MCF 10A (cell line): ENCODE data around the gene CLK1. TPM values are rescaled to one million over a fixed set of nuclear protein-coding genes. Genes with fewer than 3 reads are reported as not detected.
A peak's percentile ranks its signal among the peaks of the same experiment; 100 is the strongest.
"Not testable (repeated sequence)": the region's sequence is repeated elsewhere in the genome, so short reads cannot be mapped to it uniquely, and the experiment has no call there.

Source experiments
- BruUV-seq: library from RNA; stranded (reverse); fragments of 400-500 nt; replicated peaks from 2 replicates; lab custom pipeline; 2021; lab: Mats Ljungman, UMichigan
- CTCF ChIA-PET: fragments of 300-600 bp; sonication (Branson Sonifier 250); formaldehyde crosslinking; extraction: SDS; loops from one replicate; lab custom pipeline; 2021; ENCODE audit warnings: antibody characterized with exemption, inconsistent platforms; lab: Yijun Ruan, JAX
- POLR2A ChIA-PET: fragments of 300-600, 350-650 bp; sonication (Branson Sonifier 250); formaldehyde crosslinking; extraction: SDS; loops from one replicate; lab custom pipeline; 2020; ENCODE audit warnings: antibody characterized with exemption, inconsistent platforms; lab: Yijun Ruan, JAX
- DNase-seq: peaks from one replicate; pipeline ENCODE4 v3.0.0-alpha.2; 2018; ENCODE audit not compliant: unreplicated experiment
- H3K27ac Mint-ChIP-seq: one replicate; pipeline ENCODE4 v1.8.0; 2022; ENCODE audit warnings: mild to moderate bottlenecking, low read depth, mixed read lengths; ENCODE audit not compliant: unreplicated experiment
- H3K27me3 Mint-ChIP-seq: one replicate; pipeline ENCODE4 v1.8.0; 2022; ENCODE audit warnings: mixed read lengths; ENCODE audit not compliant: insufficient read depth, unreplicated experiment
- H3K36me3 Mint-ChIP-seq: one replicate; pipeline ENCODE4 v1.8.0; 2022; ENCODE audit warnings: mild to moderate bottlenecking, moderate library complexity, mixed read lengths; ENCODE audit not compliant: insufficient read depth, unreplicated experiment
- H3K4me1 Mint-ChIP-seq: one replicate; pipeline ENCODE4 v1.8.0; 2022; ENCODE audit warnings: mixed read lengths; ENCODE audit not compliant: insufficient read depth, unreplicated experiment
- H3K4me3 Mint-ChIP-seq: one replicate; pipeline ENCODE4 v1.8.0; 2022; ENCODE audit warnings: mild to moderate bottlenecking, moderate library complexity, mixed read lengths; ENCODE audit not compliant: unreplicated experiment
- H3K9me3 Mint-ChIP-seq: one replicate; pipeline ENCODE4 v1.8.0; 2022; ENCODE audit warnings: mixed read lengths; ENCODE audit not compliant: unreplicated experiment
- intact Hi-C: fragments of 100-400 bp; cut with micrococcal nuclease; formaldehyde crosslinking; loops from 2 replicates; pipeline ENCODE4 v1.14.1; 2022
- total RNA-seq: library from RNA; stranded (reverse); gene quantifications from 2 replicates; pipeline ENCODE4 v1.2.3, GENCODE V29; 2022
- TF ChIP-seq, protein P1 (sequence below): fragments of 200-600 bp; IDR thresholded peaks from one replicate; pipeline ENCODE4 v1.8.0; 2022; ENCODE audit warnings: antibody characterized with exemption, mild to moderate bottlenecking; ENCODE audit not compliant: unreplicated experiment

The CLK1 gene
- total RNA-seq, 1 experiment from 2014 or later, result 102 TPM

- Mint-ChIP-seq H3K27ac (no peak overlapping the region), H3K4me3 (no peak overlapping the region), H3K9me3 (no peaks in the 10 kb centered on the region), H3K4me1 (no peaks in the 10 kb centered on the region), H3K36me3 (peaks cover 70% of the 10 kb centered on the region), H3K27me3 (no peaks in the 10 kb centered on the region)
- ChIA-PET CTCF (interaction anchor here (0.6 to 1.3 kb wide), 3 partner anchors 13 to 109 kb away, joined by 3 to 6 read pairs (median 4); no protein-coding TSS in a partner anchor), POLR2A (interaction anchor here (1.0 to 1.5 kb wide), 3 partner anchors 10 to 69 kb away, joined by 3 to 4 read pairs (median 3); partner anchors contain the start of genes CLK1, NIF3L1 and PPIL3)
- BruUV-seq, result no TSS peak
- intact Hi-C loops, result no loop called here
- TF ChIP-seq, protein P1, sequence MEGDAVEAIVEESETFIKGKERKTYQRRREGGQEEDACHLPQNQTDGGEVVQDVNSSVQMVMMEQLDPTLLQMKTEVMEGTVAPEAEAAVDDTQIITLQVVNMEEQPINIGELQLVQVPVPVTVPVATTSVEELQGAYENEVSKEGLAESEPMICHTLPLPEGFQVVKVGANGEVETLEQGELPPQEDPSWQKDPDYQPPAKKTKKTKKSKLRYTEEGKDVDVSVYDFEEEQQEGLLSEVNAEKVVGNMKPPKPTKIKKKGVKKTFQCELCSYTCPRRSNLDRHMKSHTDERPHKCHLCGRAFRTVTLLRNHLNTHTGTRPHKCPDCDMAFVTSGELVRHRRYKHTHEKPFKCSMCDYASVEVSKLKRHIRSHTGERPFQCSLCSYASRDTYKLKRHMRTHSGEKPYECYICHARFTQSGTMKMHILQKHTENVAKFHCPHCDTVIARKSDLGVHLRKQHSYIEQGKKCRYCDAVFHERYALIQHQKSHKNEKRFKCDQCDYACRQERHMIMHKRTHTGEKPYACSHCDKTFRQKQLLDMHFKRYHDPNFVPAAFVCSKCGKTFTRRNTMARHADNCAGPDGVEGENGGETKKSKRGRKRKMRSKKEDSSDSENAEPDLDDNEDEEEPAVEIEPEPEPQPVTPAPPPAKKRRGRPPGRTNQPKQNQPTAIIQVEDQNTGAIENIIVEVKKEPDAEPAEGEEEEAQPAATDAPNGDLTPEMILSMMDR, result no peak
- DNase-seq, result no peak
Observed at GRCh38 chr2:200820573-200821234, 43.8 kb downstream of the CLK1 start.

GRCh38 chr2:200818732-200819131 lies 45.7 kb downstream of the CLK1 start:
- ChIA-PET CTCF (interaction anchor here (0.6 to 2.1 kb wide), 4 partner anchors 9 to 108 kb away, joined by 3 to 8 read pairs (median 6); no protein-coding TSS in a partner anchor), POLR2A (interaction anchor here (1.1 kb wide), 1 partner anchor 14 kb away, joined by 3 read pairs; no protein-coding TSS in a partner anchor)

DNA sequence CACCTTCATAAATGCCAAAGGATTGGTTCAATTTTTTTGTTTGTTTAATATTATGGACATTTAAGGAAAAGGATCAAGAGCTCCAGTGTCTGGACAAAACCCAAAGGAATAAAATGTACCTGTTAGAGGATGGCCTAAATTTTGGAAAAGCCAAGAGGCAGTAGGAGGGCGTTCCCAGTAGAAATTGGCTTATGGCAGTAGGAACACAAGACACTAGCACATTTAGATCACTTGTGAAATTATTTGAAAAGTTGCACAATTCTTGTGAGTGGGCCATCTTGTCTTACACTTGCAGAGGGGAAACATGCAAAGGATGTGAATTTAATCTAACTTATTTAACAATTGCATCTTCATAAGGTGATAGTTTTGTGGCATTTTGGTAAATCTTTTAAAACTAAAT lies 49.5 kb downstream of the CLK1 start:
- Mint-ChIP-seq H3K27ac (no peak overlapping the region), H3K27me3 (no peaks in the 10 kb centered on the region), H3K36me3 (peaks cover 67% of the 10 kb centered on the region), H3K9me3 (no peaks in the 10 kb centered on the region), H3K4me1 (peaks cover 35% of the 10 kb centered on the region), H3K4me3 (peak overlapping the region; percentile 46)
- TF ChIP-seq, protein P1, result no peak
- intact Hi-C loops, result loop anchor here (5.0 kb wide), 4 partner anchors 47 to 362 kb away; partner anchors contain the start of gene CLK1
- peak; percentile 40 for DNase-seq
- no TSS peak for BruUV-seq
- POLR2A ChIA-PET, result interaction anchor here (1.0 to 4.5 kb wide), 7 partner anchors 12 to 87 kb away, joined by 3 to 29 read pairs (median 8); partner anchors contain the start of genes CLK1, NIF3L1 and PPIL3
- CTCF ChIA-PET, result interaction anchor here (0.5 to 3.6 kb wide), 10 partner anchors 50 to 293 kb away, joined by 3 to 18 read pairs (median 3); no protein-coding TSS in a partner anchor

More at GRCh38 chr2:200818732-200819131, 45.7 kb downstream of the CLK1 start:
- intact Hi-C loops, DNase-seq, H3K27me3 Mint-ChIP-seq, H3K27ac Mint-ChIP-seq, BruUV-seq, H3K9me3 Mint-ChIP-seq, H3K4me3 Mint-ChIP-seq: not testable (repeated sequence)
- H3K4me1 Mint-ChIP-seq, result peaks cover 18% of the 10 kb centered on the region
- H3K36me3 Mint-ChIP-seq, result peaks cover 86% of the 10 kb centered on the region

DNA sequence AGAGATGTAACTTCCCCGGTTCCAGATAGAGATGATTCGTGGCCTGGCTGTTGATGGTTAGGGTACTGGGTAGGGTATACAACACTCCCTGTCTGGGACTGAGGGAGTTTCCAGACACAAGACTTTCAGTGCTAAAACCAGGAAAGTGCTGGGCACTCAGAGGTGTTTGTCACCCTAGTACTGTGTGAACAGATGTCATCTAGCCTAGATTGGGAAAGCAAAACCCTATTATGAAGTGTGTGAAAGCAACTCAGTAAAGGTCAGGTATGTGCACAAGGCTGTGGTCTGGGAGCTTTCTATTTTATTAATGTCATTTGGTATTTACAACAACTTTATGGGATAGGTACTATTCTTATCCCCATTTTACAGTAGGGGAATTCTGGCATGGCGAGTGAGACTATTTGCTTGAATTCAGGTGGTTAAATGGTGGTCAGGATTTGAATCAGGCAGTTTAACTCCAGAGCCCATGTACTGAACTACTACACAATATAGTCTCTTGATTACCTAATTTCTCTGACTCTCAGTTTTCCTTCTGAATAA lies 50.1 kb downstream of the CLK1 start:
- no peak for DNase-seq
- Mint-ChIP-seq H3K27ac (peak overlapping the region; percentile 31), H3K36me3 (peaks cover 61% of the 10 kb centered on the region), H3K4me1 (peaks cover 41% of the 10 kb centered on the region), H3K4me3 (peak overlapping the region; percentile 46), H3K27me3 (no peaks in the 10 kb centered on the region), H3K9me3 (no peaks in the 10 kb centered on the region)
- ChIA-PET CTCF (interaction anchor here (0.5 to 3.6 kb wide), 12 partner anchors 44 to 333 kb away, joined by 3 to 18 read pairs (median 3); no protein-coding TSS in a partner anchor), POLR2A (interaction anchor here (0.8 to 4.5 kb wide), 13 partner anchors 9 to 236 kb away, joined by 3 to 29 read pairs (median 6); partner anchors contain the start of genes CLK1, NIF3L1 and PPIL3)
- BruUV-seq, result no TSS peak
- TF ChIP-seq, protein P1, result no peak
- intact Hi-C loops, result loop anchor here (5.0 kb wide), 4 partner anchors 48 to 363 kb away; partner anchors contain the start of gene CLK1
